Activated naive CD8-positive, alpha-beta T cell treated with anti-CD3 and anti-CD28 coated beads, Interleukin-2, amount 50 U/mL, for 24 hours (primary cell): Measurements from ENCODE around the gene RAB39A.
"Not testable (repeated sequence)": the region's sequence is repeated elsewhere in the genome, so short reads cannot be mapped to it uniquely, and the experiment has no call there.

Experiments
- ATAC-seq: fragments of 150-1000 bp; cut with Tn5 transposase; one replicate; pipeline ENCODE4 v1.10.0; 2021
- DNase-seq: peaks from one replicate; pipeline ENCODE4 v3.0.0; 2021
- H3K27ac Mint-ChIP-seq: one replicate; pipeline ENCODE4 v1.8.0; 2021; ENCODE audit warnings: mild to moderate bottlenecking, mixed read lengths
- H3K27me3 Mint-ChIP-seq: one replicate; pipeline ENCODE4 v1.8.0; 2021; ENCODE audit warnings: mixed read lengths
- H3K36me3 Mint-ChIP-seq: one replicate; pipeline ENCODE4 v1.8.0; 2021; ENCODE audit warnings: low read depth, mixed read lengths
- H3K4me1 Mint-ChIP-seq: one replicate; pipeline ENCODE4 v1.8.0; 2021; ENCODE audit warnings: mixed read lengths
- H3K4me3 Mint-ChIP-seq: one replicate; pipeline ENCODE4 v1.8.0; 2021; ENCODE audit warnings: mild to moderate bottlenecking, moderate library complexity, mixed read lengths
- H3K9me3 Mint-ChIP-seq: one replicate; pipeline ENCODE4 v1.8.0; 2021; ENCODE audit warnings: mixed read lengths

The RAB39A gene

GRCh38 chr11:107931206-107931605 lies 3.0 kb downstream of the RAB39A start:
- ATAC-seq (no peak), DNase-seq (no peak)

DNA sequence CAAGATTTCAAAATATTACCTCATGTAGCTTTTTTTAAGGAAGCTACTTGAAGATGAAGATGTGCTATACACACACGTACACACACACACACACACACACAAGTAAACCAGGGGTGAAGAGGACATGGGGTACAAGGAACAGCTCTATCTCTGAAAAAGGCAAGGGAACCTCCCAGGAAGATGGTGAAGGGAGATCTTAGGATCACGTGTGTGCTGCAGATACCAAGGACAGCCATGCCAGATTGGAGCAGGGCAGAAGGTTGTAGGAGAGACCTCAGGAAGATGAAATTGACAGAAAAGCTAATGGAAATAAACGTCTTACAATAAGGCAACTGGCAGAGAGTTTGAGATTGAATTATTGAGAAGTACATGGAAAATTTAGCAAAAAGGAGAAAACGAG lies 19.7 kb downstream of the RAB39A start:
- no peak overlapping the region for H3K27ac Mint-ChIP-seq
- H3K36me3 Mint-ChIP-seq = no peaks in the 10 kb centered on the region
- H3K4me3 Mint-ChIP-seq = no peak overlapping the region
- H3K27me3 Mint-ChIP-seq = peaks cover 4% of the 10 kb centered on the region
- no peak for ATAC-seq
- no peak for DNase-seq
- H3K9me3 Mint-ChIP-seq = no peaks in the 10 kb centered on the region
- H3K4me1 Mint-ChIP-seq = no peaks in the 10 kb centered on the region

More at GRCh38 chr11:107931206-107931605, 3.0 kb downstream of the RAB39A start:
- no peak overlapping the region for H3K27ac Mint-ChIP-seq
- H3K4me3 Mint-ChIP-seq = no peak overlapping the region
- peaks cover 2% of the 10 kb centered on the region for H3K36me3 Mint-ChIP-seq
- H3K4me1 Mint-ChIP-seq = peaks cover 9% of the 10 kb centered on the region
- H3K9me3 Mint-ChIP-seq = no peaks in the 10 kb centered on the region
- H3K27me3 Mint-ChIP-seq = peaks cover 30% of the 10 kb centered on the region

- not testable (repeated sequence) for H3K9me3 Mint-ChIP-seq, DNase-seq, ATAC-seq, H3K4me3 Mint-ChIP-seq, H3K27me3 Mint-ChIP-seq, H3K27ac Mint-ChIP-seq, H3K4me1 Mint-ChIP-seq, H3K36me3 Mint-ChIP-seq
These were observed 20.1 kb downstream of the RAB39A start for GRCh38 chr11:107948328-107948727.

DNA sequence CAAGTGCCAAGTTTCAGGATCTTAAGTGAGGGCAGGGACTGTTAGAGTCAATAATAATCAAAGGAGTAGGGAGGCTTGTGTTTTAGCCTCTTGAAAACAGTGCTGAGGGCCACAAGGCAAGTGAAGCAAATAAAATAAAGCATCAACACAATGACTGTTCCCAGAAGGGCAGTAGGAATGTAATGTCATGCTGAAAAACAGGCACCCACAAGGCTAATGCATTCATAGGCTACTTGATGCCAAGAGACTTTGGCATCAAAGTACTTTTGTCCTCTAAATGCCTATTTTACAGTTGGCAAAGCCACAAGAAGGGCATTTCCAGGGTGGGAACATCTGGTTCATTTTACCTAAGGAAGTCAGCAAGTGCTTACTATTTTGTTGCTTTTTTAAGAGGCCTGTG lies 22.9 kb downstream of the RAB39A start:
- H3K27me3 Mint-ChIP-seq = peaks cover 4% of the 10 kb centered on the region

GRCh38 chr11:107953446-107953845 lies 25.2 kb downstream of the RAB39A start:
- Mint-ChIP-seq H3K4me3 (no peak overlapping the region), H3K27me3 (peaks cover 13% of the 10 kb centered on the region), H3K36me3 (no peaks in the 10 kb centered on the region), H3K4me1 (no peaks in the 10 kb centered on the region), H3K27ac (no peak overlapping the region), H3K9me3 (no peaks in the 10 kb centered on the region)
- ATAC-seq = no peak
- no peak for DNase-seq

More for the DNA sequence above, 22.9 kb downstream of the RAB39A start:
- Mint-ChIP-seq H3K36me3 (no peaks in the 10 kb centered on the region), H3K9me3 (no peaks in the 10 kb centered on the region), H3K4me1 (no peaks in the 10 kb centered on the region), H3K27ac (no peak overlapping the region), H3K4me3 (no peak overlapping the region)
- DNase-seq = no peak
- ATAC-seq = no peak

DNA sequence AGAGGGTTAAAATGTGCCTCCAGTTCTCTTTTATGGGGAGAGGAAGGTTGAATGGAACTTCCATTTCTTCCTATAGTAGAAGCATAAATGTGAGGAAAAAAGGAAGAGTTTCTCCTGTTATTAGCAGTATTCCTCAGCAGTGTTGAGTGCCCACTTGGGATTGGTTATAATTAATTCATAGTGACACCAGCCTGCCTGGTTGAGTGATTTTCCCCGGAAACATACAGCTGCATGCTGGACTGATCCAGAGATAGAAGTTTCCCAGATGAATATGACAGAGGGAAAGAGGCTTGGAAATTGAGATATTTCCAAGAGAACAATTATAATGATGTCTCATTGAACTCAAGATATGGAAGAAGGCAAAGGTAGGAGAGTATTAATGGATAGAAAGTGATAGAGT lies 28.3 kb downstream of the RAB39A start:
- no peaks in the 10 kb centered on the region for H3K9me3 Mint-ChIP-seq
- H3K4me3 Mint-ChIP-seq = no peak overlapping the region
- no peaks in the 10 kb centered on the region for H3K36me3 Mint-ChIP-seq
- no peaks in the 10 kb centered on the region for H3K4me1 Mint-ChIP-seq
- ATAC-seq = no peak
- no peak for DNase-seq
- H3K27ac Mint-ChIP-seq = no peak overlapping the region
- H3K27me3 Mint-ChIP-seq = peaks cover 17% of the 10 kb centered on the region

GRCh38 chr11:107957109-107957588 lies 28.9 kb downstream of the RAB39A start:
- no peaks in the 10 kb centered on the region for H3K36me3 Mint-ChIP-seq
- no peak overlapping the region for H3K4me3 Mint-ChIP-seq
- ATAC-seq (no peak), DNase-seq (no peak)
- H3K4me1 Mint-ChIP-seq = no peaks in the 10 kb centered on the region
- H3K9me3 Mint-ChIP-seq = no peaks in the 10 kb centered on the region
- peaks cover 17% of the 10 kb centered on the region for H3K27me3 Mint-ChIP-seq
- H3K27ac Mint-ChIP-seq = no peak overlapping the region

DNA sequence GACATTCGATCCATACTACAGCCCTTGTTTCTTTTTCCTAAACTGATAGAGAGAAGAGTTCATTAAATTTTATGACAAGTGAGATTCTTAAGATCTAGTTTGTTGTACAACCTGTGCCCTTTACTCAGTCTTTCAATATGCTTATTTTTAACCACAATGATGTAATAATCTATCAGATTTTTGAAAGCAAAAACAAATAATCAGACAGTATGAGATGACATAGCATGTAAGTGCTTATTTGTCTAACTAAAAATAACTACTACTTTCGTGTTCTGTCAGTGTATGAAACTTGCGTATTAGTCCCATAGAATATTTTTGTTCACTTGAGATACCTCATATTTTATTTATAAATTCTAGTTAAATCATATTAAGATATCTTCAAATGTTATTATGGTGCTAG lies 33.2 kb downstream of the RAB39A start:
- no peak overlapping the region for H3K4me3 Mint-ChIP-seq
- no peak overlapping the region for H3K27ac Mint-ChIP-seq
- H3K9me3 Mint-ChIP-seq = no peaks in the 10 kb centered on the region
- H3K27me3 Mint-ChIP-seq = peaks cover 21% of the 10 kb centered on the region
- H3K4me1 Mint-ChIP-seq = no peaks in the 10 kb centered on the region
- H3K36me3 Mint-ChIP-seq = no peaks in the 10 kb centered on the region
- no peak for ATAC-seq
- no peak for DNase-seq

DNA sequence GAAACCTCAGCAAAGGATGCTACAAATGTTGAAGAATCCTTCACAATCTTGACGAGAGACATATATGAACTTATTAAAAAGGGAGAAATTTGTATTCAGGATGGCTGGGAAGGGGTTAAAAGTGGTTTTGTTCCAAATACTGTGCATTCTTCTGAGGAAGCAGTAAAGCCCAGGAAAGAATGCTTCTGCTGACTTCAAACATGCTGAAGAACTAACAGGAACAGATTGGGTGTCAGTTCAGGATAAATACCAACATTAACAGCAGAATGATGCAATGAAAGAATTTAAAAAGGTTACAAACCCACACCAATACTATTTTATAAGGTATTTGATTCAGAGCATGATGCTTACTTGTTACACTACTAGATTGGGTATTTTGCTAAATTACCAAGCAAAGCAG lies 33.9 kb downstream of the RAB39A start:
- H3K27ac Mint-ChIP-seq = no peak overlapping the region
- no peaks in the 10 kb centered on the region for H3K4me1 Mint-ChIP-seq
- no peaks in the 10 kb centered on the region for H3K36me3 Mint-ChIP-seq
- ATAC-seq (no peak), DNase-seq (no peak)
- peaks cover 15% of the 10 kb centered on the region for H3K27me3 Mint-ChIP-seq
- no peak overlapping the region for H3K4me3 Mint-ChIP-seq
- no peaks in the 10 kb centered on the region for H3K9me3 Mint-ChIP-seq

GRCh38 chr11:107963091-107963490 lies 34.8 kb downstream of the RAB39A start:
- Mint-ChIP-seq H3K4me1 (no peaks in the 10 kb centered on the region), H3K4me3 (no peak overlapping the region), H3K9me3 (no peaks in the 10 kb centered on the region), H3K27ac (no peak overlapping the region), H3K36me3 (no peaks in the 10 kb centered on the region), H3K27me3 (peaks cover 12% of the 10 kb centered on the region)
- ATAC-seq (no peak), DNase-seq (no peak)

DNA sequence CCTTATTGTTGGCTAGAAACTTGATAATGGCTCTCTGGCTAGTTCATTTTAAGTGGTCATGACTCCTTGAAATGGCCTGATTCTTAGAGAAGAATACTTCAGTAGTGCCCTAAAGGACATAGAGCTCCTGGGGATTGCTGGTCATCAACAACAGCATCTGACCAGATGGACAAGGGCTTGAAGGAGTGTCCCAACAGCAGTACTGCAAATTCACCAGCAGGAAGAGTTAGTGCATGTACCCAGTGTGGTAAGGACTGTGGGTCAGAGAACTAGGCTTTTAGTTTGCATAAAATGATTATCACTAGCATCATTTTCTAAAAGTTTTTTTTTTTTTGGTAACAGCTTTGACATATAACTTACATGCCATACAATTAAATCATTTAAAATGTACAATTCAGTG lies 41.0 kb downstream of the RAB39A start:
- peaks cover 3% of the 10 kb centered on the region for H3K27me3 Mint-ChIP-seq
- no peaks in the 10 kb centered on the region for H3K4me1 Mint-ChIP-seq
- no peak overlapping the region for H3K27ac Mint-ChIP-seq
- H3K36me3 Mint-ChIP-seq = no peaks in the 10 kb centered on the region
- DNase-seq = no peak
- no peak overlapping the region for H3K4me3 Mint-ChIP-seq
- H3K9me3 Mint-ChIP-seq = no peaks in the 10 kb centered on the region
- ATAC-seq = no peak

- no peak for ATAC-seq
These were observed 41.8 kb downstream of the RAB39A start for GRCh38 chr11:107970049-107970448.

DNA sequence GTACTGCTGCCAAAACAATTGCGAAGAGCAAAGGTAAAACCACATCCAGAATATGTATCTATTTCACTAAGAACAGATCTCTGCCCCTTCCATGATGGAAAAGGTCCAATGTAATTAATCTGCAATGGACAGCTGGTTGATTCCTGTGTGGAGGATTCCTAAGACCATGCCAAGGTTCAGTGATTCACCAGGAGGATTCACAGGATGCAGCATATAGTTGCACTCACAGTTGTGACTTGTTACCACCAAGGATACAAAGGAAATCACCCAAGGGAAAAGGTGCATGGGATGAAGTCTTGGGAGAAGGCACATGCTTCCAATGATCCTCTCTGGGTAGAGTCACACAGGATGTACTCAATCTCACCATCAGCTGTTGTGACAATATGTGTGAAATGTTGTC lies 45.4 kb downstream of the RAB39A start:
- H3K4me1 Mint-ChIP-seq = no peaks in the 10 kb centered on the region
- ATAC-seq (no peak), DNase-seq (no peak)
- no peak overlapping the region for H3K27ac Mint-ChIP-seq
- H3K27me3 Mint-ChIP-seq = peaks cover 4% of the 10 kb centered on the region
- H3K9me3 Mint-ChIP-seq = no peaks in the 10 kb centered on the region
- H3K36me3 Mint-ChIP-seq = no peaks in the 10 kb centered on the region
- H3K4me3 Mint-ChIP-seq = no peak overlapping the region

More at GRCh38 chr11:107970049-107970448, 41.8 kb downstream of the RAB39A start:
- no peak for DNase-seq
- no peaks in the 10 kb centered on the region for H3K9me3 Mint-ChIP-seq
- H3K27me3 Mint-ChIP-seq = peaks cover 3% of the 10 kb centered on the region
- H3K4me3 Mint-ChIP-seq = no peak overlapping the region
- H3K36me3 Mint-ChIP-seq = no peaks in the 10 kb centered on the region
- H3K27ac Mint-ChIP-seq = no peak overlapping the region
- H3K4me1 Mint-ChIP-seq = no peaks in the 10 kb centered on the region

- Mint-ChIP-seq H3K4me3 (no peak overlapping the region), H3K9me3 (no peaks in the 10 kb centered on the region)
- ATAC-seq = no peak
These were observed 60.3 kb downstream of the RAB39A start for GRCh38 chr11:107988397-107989158.

DNA sequence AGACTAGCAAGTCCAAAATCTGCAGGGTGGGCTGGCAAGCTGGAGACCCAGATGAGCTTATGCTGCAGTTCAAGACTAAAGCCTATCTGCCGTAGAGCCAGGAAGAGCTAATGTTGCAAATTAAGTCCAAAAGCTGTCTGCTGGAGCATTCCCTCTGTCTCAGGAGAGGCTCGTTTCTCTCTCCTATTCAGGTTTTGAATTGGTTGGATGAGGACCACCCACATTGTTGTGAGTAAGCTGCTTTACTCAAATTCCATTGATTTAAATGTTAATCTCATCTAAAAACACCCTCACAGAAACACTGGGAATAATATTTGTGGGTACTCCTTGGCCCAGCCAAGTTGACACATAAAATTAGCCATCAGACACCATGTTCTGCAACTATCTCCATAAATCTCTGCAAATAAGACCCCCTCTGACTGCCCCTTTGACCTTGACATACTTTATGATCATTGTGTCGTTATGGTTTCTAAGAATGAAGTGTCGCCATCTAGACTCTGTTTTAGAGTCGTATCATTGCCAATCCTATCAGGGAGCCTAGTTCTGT lies 63.7 kb downstream of the RAB39A start:
- DNase-seq (no peak), ATAC-seq (no peak)
- H3K9me3 Mint-ChIP-seq = no peaks in the 10 kb centered on the region
- H3K27ac Mint-ChIP-seq = no peak overlapping the region
- H3K4me1 Mint-ChIP-seq = no peaks in the 10 kb centered on the region
- peaks cover 4% of the 10 kb centered on the region for H3K27me3 Mint-ChIP-seq
- H3K4me3 Mint-ChIP-seq = no peak overlapping the region
- H3K36me3 Mint-ChIP-seq = no peaks in the 10 kb centered on the region

More at GRCh38 chr11:107988397-107989158, 60.3 kb downstream of the RAB39A start:
- H3K4me1 Mint-ChIP-seq = no peaks in the 10 kb centered on the region
- H3K27ac Mint-ChIP-seq = no peak overlapping the region
- H3K27me3 Mint-ChIP-seq = peaks cover 3% of the 10 kb centered on the region
- no peak for DNase-seq
- H3K36me3 Mint-ChIP-seq = no peaks in the 10 kb centered on the region
